IMR-90 (cell line): ENCODE data around the gene HPN. TPM values are rescaled to one million over a fixed set of nuclear protein-coding genes. Genes with fewer than 3 reads are reported as not detected.
"Not testable (repeated sequence)": the region's sequence is repeated elsewhere in the genome, so short reads cannot be mapped to it uniquely, and the experiment has no call there.

Experiments
- ATAC-seq: fragments of 200-7000 bp; cut with Tn5 transposase; 2 replicates; pipeline ENCODE4 v1.9.1; 2020; ENCODE audit warnings: low read depth, mild to moderate bottlenecking, moderate library complexity
- BruUV-seq: library from RNA; stranded (reverse); fragments of 400-500 nt; replicated peaks from 2 replicates; lab custom pipeline; 2021; lab: Mats Ljungman, UMichigan
- CTCF ChIA-PET: fragments of 300-600 bp; formaldehyde crosslinking; extraction: SDS; loops from one replicate; lab custom pipeline; 2021; ENCODE audit warnings: antibody characterized with exemption; lab: Yijun Ruan, JAX
- POLR2A ChIA-PET: fragments of 300-600 bp; sonication (Branson Sonifier 250); formaldehyde crosslinking; loops from one replicate; lab custom pipeline; 2022; ENCODE audit warnings: antibody characterized with exemption; ENCODE audit not compliant: unreplicated experiment; lab: Charles Lee
- DNase-seq: peaks from one replicate; pipeline ENCODE4 v3.0.0; 2013
- H2AFZ ChIP-seq: replicated peaks from 2 replicates; pipeline ENCODE3; 2013; ENCODE audit warnings: low read length, mild to moderate bottlenecking; ENCODE audit not compliant: poor library complexity
- H2AK5ac ChIP-seq: 2 replicates; pipeline ENCODE4 v1.6.1; 2013; ENCODE audit warnings: low read depth, low read length, inconsistent platforms
- H2AK9ac ChIP-seq: replicated peaks from 2 replicates; pipeline ENCODE3; 2013; ENCODE audit warnings: mild to moderate bottlenecking, low read depth, low read length, moderate library complexity; ENCODE audit not compliant: poor library complexity
- H2BK120ac ChIP-seq: 2 replicates; pipeline ENCODE4 v1.6.1; 2013; ENCODE audit warnings: low read depth, low read length, inconsistent platforms
- H2BK15ac ChIP-seq: 3 replicates; pipeline ENCODE4 v1.6.1; 2013; ENCODE audit warnings: low read depth, low read length, inconsistent platforms
- H2BK20ac ChIP-seq: 2 replicates; pipeline ENCODE4 v1.6.1; 2013; ENCODE audit warnings: low read depth, mild to moderate bottlenecking, inconsistent platforms, low read length, moderate library complexity
- H2BK5ac ChIP-seq: 2 replicates; pipeline ENCODE4 v1.6.1; 2013; ENCODE audit warnings: mild to moderate bottlenecking, low read depth, low read length, inconsistent platforms; ENCODE audit not compliant: poor library complexity, severe bottlenecking
- H3K14ac ChIP-seq: replicated peaks from 2 replicates; pipeline ENCODE4 v1.6.1; 2013; ENCODE audit warnings: low read depth, low read length, inconsistent platforms
- H3K18ac ChIP-seq: 2 replicates; pipeline ENCODE4 v1.6.1; 2013; ENCODE audit warnings: low read depth, low read length, control low read depth
- H3K23ac ChIP-seq: 2 replicates; pipeline ENCODE4 v1.6.1; 2013; ENCODE audit warnings: low read depth, low read length, inconsistent platforms
- H3K27ac ChIP-seq: 2 replicates; pipeline ENCODE4 v1.5.1; 2013; ENCODE audit warnings: mild to moderate bottlenecking, control low read depth, low read length; ENCODE audit not compliant: insufficient read depth
- H3K27me3 ChIP-seq: 2 replicates; pipeline ENCODE4 v1.6.1; 2013; ENCODE audit warnings: low read length; ENCODE audit not compliant: control insufficient read depth, insufficient read depth
- H3K36me3 ChIP-seq: 2 replicates; pipeline ENCODE4 v1.6.1; 2013; ENCODE audit warnings: low read length, mixed read lengths; ENCODE audit not compliant: control insufficient read depth, insufficient read depth
- H3K4ac ChIP-seq: 2 replicates; pipeline ENCODE4 v1.6.1; 2013; ENCODE audit warnings: low read depth, low read length, inconsistent platforms
- H3K4me1 ChIP-seq: 2 replicates; pipeline ENCODE4 v1.6.1; 2013; ENCODE audit warnings: low read length, mixed read lengths; ENCODE audit not compliant: control insufficient read depth, insufficient read depth
- H3K4me2 ChIP-seq: 2 replicates; pipeline ENCODE4 v1.6.1; 2013; ENCODE audit warnings: low read depth, mild to moderate bottlenecking, control low read depth, low read length, moderate library complexity
- H3K4me3 ChIP-seq: 2 replicates; pipeline ENCODE4 v1.5.1; 2013; ENCODE audit warnings: low read depth, mild to moderate bottlenecking, control low read depth, low read length, moderate library complexity; ENCODE audit not compliant: insufficient read depth
- H3K56ac ChIP-seq: 2 replicates; pipeline ENCODE4 v1.6.1; 2013; ENCODE audit warnings: low read length, inconsistent platforms; ENCODE audit not compliant: insufficient read depth; ENCODE audit errors: extremely low read depth
- H3K79me1 ChIP-seq, 2 experiments: 2 replicates each; pipeline ENCODE4 v1.6.1; 2013; ENCODE audit warnings: low read length in 2 of 2, inconsistent platforms in 1 of 2, low read depth in 1 of 2
- H3K9ac ChIP-seq: 2 replicates; pipeline ENCODE4 v1.6.1; 2013; ENCODE audit warnings: low read depth, low read length, control low read depth
- H3K9me1 ChIP-seq: 2 replicates; pipeline ENCODE4 v1.6.1; 2013; ENCODE audit warnings: low read length, inconsistent platforms; ENCODE audit not compliant: insufficient read depth
- H3K9me3 ChIP-seq: 2 replicates; pipeline ENCODE4 v1.6.1; 2013; ENCODE audit warnings: low read length; ENCODE audit not compliant: control insufficient read depth, insufficient read depth
- H4K20me1 ChIP-seq: 2 replicates; pipeline ENCODE4 v1.6.1; 2013; ENCODE audit warnings: low read length, inconsistent platforms; ENCODE audit not compliant: insufficient read depth
- H4K5ac ChIP-seq: 2 replicates; pipeline ENCODE4 v1.6.1; 2013; ENCODE audit warnings: mild to moderate bottlenecking, low read depth, low read length, control low read depth
- H4K8ac ChIP-seq, 2 experiments: 2 replicates each; pipeline ENCODE4 v1.6.1; 2013; ENCODE audit warnings: low read depth in 2 of 2, low read length in 2 of 2, control low read depth in 1 of 2, inconsistent platforms in 1 of 2
- H4K91ac ChIP-seq: 2 replicates; pipeline ENCODE4 v1.6.1; 2013; ENCODE audit warnings: low read depth, low read length, inconsistent platforms; ENCODE audit not compliant: insufficient read depth
- WGBS, 2 experiments: methylation state at CpG; one replicate each; pipeline versions ENCODE4 v1.1.5 to v1.1.7; 2013; ENCODE audit warnings: missing lambda C conversion rate in 2 of 2; ENCODE audit not compliant: insufficient read length in 1 of 2; ENCODE audit errors: extremely low coverage in 2 of 2; 5-methylcytosine and 5-hydroxymethylcytosine counted together
- dilution Hi-C: fragments of 300-500 bp; cut with HindIII; formaldehyde crosslinking; loops from one replicate; pipeline ENCODE4 v1.14.3; 2018; ENCODE audit warnings: low sequenced_read_pairs; ENCODE audit not compliant: unreplicated experiment
- in situ Hi-C: fragments of 300-500 bp; cut with MboI; formaldehyde crosslinking; loops from 3 replicates; pipeline ENCODE4 v1.14.3; 2019; ENCODE audit warnings: low sequenced_read_pairs, inconsistent platforms, mixed read lengths
- intact Hi-C: fragments of 100-400 bp; cut with micrococcal nuclease; formaldehyde crosslinking; loops from 2 replicates; pipeline ENCODE4 v1.10.0; 2022
- polyA plus RNA-seq, 3 experiments: library from polyadenylated mRNA; depleted of rRNA; stranded (reverse); fragments of >200 nt; gene quantifications; 2 replicates each; pipeline ENCODE4 v1.2.3, GENCODE V29; 2012; ENCODE audit warnings: low replicate concordance in 1 of 3
- total RNA-seq: library from RNA; depleted of rRNA; stranded (reverse); fragments of >200 nt; gene quantifications from 2 replicates; pipeline ENCODE4 v1.2.3, GENCODE V29; 2012

The HPN gene
- total and polyA plus RNA-seq, 2 of the 4 experiments (the other 2 are of a cell fraction), result not detected

DNA sequence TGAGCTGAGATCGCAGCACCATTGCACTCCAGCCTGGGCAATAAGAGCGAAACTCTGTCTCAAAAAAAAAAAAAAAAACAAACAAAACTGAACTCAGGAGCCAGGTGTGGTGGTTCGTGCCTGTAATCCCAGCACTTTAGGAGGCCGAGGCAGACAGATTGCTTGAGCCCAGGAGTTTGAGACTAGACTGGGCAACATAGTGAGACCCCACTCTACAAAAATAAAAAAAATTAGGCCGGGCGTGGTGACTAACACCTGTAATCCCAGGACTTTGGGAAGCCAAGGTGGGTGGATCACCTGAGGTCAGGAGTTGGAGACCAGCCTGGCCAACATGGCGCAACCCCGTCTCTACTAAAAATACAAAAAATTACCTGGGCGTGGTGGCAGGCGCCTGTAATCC lies 60.4 kb downstream of the HPN start:
- H2AK9ac ChIP-seq, H2AFZ ChIP-seq, H3K9ac ChIP-seq, intact Hi-C loops, H3K4me1 ChIP-seq, DNase-seq, H2BK20ac ChIP-seq, POLR2A ChIA-PET, H3K4me3 ChIP-seq, H2BK15ac ChIP-seq, ATAC-seq, H3K18ac ChIP-seq, H3K36me3 ChIP-seq, H4K8ac ChIP-seq, H3K4ac ChIP-seq, H4K5ac ChIP-seq, H2BK120ac ChIP-seq, BruUV-seq, H3K79me1 ChIP-seq, H4K20me1 ChIP-seq, H3K27me3 ChIP-seq, in situ Hi-C loops, H3K14ac ChIP-seq, H3K27ac ChIP-seq, CTCF ChIA-PET, H2AK5ac ChIP-seq, H2BK5ac ChIP-seq, dilution Hi-C loops, H3K9me1 ChIP-seq, H4K91ac ChIP-seq, H3K56ac ChIP-seq, H3K4me2 ChIP-seq, H3K9me3 ChIP-seq, H3K23ac ChIP-seq: not testable (repeated sequence)
- no CpG with 5 or more reads among the region's 10 CpGs for WGBS, 2 experiments

DNA sequence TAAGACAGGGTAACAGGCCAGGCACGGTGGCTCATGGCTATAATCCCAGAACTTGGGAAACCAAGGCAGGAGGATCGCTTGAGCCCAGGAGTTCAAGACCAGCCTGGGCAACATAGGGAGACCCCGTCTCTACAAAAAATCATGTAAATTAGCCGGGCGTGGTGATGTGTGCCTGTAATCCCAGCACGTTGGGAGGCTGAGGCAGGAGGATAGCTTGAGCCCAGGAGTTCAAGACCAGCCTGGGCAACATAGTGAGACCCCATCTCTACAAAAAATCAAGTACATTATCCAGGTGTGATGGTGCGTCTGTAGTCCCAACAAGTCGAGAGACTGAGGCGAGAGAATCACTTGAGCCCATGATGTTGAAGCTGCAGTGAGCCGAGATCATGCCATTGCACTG lies 62.1 kb downstream of the HPN start:
- CTCF ChIA-PET, BruUV-seq, H3K23ac ChIP-seq: not testable (repeated sequence)

More for the DNA sequence above, 62.1 kb downstream of the HPN start:
- H2BK5ac ChIP-seq, in situ Hi-C loops, H3K9ac ChIP-seq, ATAC-seq, intact Hi-C loops, H2AK5ac ChIP-seq, H4K91ac ChIP-seq, H3K4me1 ChIP-seq, H3K4me2 ChIP-seq, H2BK120ac ChIP-seq, DNase-seq, H4K5ac ChIP-seq, H3K36me3 ChIP-seq, H3K56ac ChIP-seq, H3K9me3 ChIP-seq, H4K20me1 ChIP-seq, H3K9me1 ChIP-seq, H3K4me3 ChIP-seq, H2BK20ac ChIP-seq, H2BK15ac ChIP-seq, H3K79me1 ChIP-seq, H3K27me3 ChIP-seq, H3K4ac ChIP-seq, H3K14ac ChIP-seq, H2AK9ac ChIP-seq, H3K27ac ChIP-seq, POLR2A ChIA-PET, H2AFZ ChIP-seq, dilution Hi-C loops, H4K8ac ChIP-seq, H3K18ac ChIP-seq: not testable (repeated sequence)
- 70% methylated on average over 2 of the region's 10 CpGs; no CpG with 5 or more reads in 1 of the 2 experiments for WGBS, 2 experiments
